Fibroblast of the aortic adventitia (primary cell): ENCODE measurements around the gene WDR47. TPM values are rescaled to one million over a fixed set of nuclear protein-coding genes. Genes with fewer than 3 reads are reported as not detected.
A peak's percentile ranks its signal among the peaks of the same experiment; 100 is the strongest.
"Not testable (repeated sequence)": the region's sequence is repeated elsewhere in the genome, so short reads cannot be mapped to it uniquely, and the experiment has no call there.

Source experiments
- DNase-seq: peaks from one replicate; pipeline ENCODE4 v3.0.0-alpha.2; 2010; ENCODE audit warnings: low read depth
- H3K4me3 ChIP-seq: 2 replicates; pipeline ENCODE4 v1.5.1; 2011; ENCODE audit warnings: low read depth, mild to moderate bottlenecking, control low read depth, low read length, moderate library complexity
- total RNA-seq: library from RNA; depleted of rRNA; stranded (reverse); fragments of >200 nt; gene quantifications from 2 replicates; pipeline ENCODE4 v1.2.3, GENCODE V29; 2012; ENCODE audit warnings: low replicate concordance
- TF ChIP-seq, protein P1 (sequence below): IDR thresholded peaks from 2 replicates; pipeline ENCODE4 v1.5.1; 2011; ENCODE audit warnings: mild to moderate bottlenecking, low read length, control low read depth, inconsistent platforms; ENCODE audit not compliant: insufficient read depth

WDR47 gene
- total RNA-seq, 1 donor: 22.1 TPM

GRCh38 chr1:109040627-109040988 lies 1.3 kb downstream of the WDR47 start:
- DNase-seq: peak; percentile 35
- TF ChIP-seq, protein P1, sequence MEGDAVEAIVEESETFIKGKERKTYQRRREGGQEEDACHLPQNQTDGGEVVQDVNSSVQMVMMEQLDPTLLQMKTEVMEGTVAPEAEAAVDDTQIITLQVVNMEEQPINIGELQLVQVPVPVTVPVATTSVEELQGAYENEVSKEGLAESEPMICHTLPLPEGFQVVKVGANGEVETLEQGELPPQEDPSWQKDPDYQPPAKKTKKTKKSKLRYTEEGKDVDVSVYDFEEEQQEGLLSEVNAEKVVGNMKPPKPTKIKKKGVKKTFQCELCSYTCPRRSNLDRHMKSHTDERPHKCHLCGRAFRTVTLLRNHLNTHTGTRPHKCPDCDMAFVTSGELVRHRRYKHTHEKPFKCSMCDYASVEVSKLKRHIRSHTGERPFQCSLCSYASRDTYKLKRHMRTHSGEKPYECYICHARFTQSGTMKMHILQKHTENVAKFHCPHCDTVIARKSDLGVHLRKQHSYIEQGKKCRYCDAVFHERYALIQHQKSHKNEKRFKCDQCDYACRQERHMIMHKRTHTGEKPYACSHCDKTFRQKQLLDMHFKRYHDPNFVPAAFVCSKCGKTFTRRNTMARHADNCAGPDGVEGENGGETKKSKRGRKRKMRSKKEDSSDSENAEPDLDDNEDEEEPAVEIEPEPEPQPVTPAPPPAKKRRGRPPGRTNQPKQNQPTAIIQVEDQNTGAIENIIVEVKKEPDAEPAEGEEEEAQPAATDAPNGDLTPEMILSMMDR: no peak
- H3K4me3 ChIP-seq: peak overlapping the region; percentile 88

DNA sequence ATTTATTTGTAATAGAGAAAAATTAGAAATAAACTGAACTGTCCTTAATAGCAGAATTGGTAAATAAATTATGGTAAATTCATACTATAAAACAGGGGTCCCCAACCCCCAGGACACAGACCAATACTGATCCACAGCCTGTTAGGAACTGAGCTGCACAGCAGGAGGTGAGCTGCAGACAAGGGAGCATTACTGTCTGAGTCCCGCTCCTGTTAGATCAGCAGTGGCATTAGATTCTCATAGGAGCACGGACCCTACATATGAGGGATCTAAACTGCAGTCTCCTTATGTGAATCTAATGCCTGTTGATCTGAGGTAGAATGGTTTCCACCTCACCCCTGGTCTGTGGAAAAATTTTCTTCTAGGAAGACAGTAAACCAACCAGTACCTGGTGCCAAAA lies 7.5 kb downstream of the WDR47 start:
- H3K4me3 ChIP-seq: no peak overlapping the region
- TF ChIP-seq, protein P1: no peak
- DNase-seq: no peak

DNA sequence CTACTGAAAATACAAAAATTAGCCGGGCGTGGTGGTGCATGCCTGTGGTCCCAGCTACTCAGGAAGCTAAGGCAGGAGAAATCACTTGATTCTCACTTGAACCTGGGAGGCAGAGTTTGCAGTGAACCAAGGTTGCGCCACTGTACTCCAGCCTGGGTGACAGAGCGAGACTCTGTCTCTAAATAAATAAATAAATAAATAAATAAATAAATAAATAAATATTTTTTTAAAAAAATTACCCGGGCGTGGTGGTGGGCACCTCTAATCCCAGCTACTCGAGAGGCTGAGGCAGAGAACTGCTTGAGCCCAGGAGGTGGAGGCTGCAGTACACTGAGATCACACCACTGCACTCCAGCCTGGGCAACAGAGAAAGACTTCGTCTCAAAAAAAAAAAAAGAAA lies 12.4 kb downstream of the WDR47 start:
- H3K4me3 ChIP-seq, DNase-seq: not testable (repeated sequence)

DNA sequence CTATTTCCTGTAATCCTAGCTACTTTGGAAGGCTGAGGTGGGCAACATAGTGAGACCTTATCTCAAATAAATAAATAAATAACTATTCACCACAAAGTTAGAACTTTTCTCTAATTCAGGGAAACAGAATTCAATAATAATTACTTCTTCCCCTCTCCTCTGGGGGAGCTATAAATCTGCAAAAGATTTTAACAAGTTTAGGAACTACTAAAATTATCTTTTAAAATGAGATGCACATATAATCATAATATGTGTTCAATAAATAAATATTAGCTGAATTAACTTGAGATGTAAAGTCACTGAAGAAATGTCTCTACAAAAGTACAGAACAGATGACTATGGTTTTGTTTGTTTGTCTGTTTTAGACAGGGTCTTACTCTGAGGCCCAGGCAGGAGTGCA lies 14.1 kb downstream of the WDR47 start:
- TF ChIP-seq, protein P1: no peak
- H3K4me3 ChIP-seq: no peak overlapping the region
- peak; percentile 6 for DNase-seq

DNA sequence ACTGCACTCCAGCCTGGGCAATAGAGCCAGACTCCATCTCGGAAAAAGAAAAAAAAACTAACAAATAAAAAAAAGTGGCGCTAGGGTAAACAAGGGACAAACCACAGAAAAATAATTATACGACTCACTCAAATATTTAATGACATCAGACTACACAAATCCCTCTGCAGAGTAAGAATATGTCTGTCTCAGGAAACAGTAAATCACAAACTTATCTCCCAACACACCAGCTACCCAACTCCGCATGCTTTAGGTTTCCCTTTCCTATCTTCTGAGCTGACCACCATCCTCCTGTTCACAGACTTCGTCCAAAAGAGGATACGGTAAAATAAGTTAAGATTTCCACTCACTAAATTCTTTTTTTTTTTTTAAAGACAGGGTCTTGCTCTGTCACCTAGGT lies 16.2 kb downstream of the WDR47 start:
- no peak overlapping the region for H3K4me3 ChIP-seq
- DNase-seq: no peak
- TF ChIP-seq, protein P1: no peak

GRCh38 chr1:109024646-109025045 lies 17.3 kb downstream of the WDR47 start:
- TF ChIP-seq, protein P1: no peak
- H3K4me3 ChIP-seq: no peak overlapping the region
- no peak for DNase-seq

DNA sequence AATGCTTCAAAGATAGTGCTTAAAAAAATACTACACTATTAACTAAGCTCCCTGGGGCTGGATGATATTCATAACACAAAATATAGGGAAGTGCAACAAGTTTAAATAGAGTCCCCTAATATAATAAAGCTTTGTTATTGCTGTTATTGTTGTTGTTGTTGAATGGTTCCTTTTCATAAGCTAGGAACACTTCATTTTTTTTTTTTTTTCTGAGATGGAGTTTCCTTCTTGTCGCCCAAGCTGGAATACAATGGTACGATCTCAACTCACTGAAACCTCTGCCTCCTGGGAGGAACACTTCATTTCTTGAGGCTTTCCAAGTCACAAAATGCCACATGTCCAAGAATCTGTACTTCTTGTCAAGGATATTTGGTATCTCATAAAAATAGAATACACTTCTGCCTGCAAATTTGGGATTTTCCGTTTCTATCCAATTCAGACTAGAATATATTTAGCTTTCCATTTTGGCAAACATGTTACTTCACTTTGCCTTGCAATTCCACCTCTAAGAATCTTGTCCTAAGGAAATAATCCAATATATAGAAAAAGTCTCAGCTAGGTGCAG lies 21.1 kb downstream of the WDR47 start:
- DNase-seq: no peak
- TF ChIP-seq, protein P1: no peak
- H3K4me3 ChIP-seq: no peak overlapping the region

DNA sequence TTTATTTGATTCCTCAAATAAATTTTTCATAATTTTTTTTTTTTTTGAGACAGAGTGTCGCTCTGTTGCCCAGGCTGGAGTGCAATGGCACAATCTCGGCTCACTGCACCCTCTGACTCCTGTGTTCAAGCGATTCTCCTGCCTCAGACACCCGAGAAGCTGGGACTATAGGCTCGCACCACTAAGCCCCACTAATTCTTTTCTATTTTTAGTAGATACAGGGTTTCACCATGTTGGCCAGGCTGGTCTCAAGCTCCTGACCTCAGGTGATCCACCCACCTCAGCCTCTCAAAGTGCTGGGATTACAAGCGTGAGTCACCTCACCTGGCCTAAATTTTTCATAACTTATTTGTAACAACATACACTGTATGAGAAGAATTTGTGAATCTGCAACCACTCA lies 24.2 kb downstream of the WDR47 start:
- H3K4me3 ChIP-seq, DNase-seq: not testable (repeated sequence)
